ENCODE data around the gene PPARD.

DNA sequence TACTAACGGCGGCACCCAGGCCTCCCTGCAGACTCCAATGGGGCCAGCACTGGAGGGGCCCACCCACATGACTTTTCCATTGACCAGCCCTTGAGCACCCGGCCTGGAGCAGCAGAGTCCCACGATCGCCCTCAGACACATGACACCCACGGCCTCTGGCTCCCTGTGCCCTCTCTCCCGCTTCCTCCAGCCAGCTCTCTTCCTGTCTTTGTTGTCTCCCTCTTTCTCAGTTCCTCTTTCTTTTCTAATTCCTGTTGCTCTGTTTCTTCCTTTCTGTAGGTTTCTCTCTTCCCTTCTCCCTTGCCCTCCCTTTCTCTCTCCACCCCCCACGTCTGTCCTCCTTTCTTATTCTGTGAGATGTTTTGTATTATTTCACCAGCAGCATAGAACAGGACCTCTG, 83.7 kb downstream of the PPARD start:
- TF ChIP-seq, protein P1, sequence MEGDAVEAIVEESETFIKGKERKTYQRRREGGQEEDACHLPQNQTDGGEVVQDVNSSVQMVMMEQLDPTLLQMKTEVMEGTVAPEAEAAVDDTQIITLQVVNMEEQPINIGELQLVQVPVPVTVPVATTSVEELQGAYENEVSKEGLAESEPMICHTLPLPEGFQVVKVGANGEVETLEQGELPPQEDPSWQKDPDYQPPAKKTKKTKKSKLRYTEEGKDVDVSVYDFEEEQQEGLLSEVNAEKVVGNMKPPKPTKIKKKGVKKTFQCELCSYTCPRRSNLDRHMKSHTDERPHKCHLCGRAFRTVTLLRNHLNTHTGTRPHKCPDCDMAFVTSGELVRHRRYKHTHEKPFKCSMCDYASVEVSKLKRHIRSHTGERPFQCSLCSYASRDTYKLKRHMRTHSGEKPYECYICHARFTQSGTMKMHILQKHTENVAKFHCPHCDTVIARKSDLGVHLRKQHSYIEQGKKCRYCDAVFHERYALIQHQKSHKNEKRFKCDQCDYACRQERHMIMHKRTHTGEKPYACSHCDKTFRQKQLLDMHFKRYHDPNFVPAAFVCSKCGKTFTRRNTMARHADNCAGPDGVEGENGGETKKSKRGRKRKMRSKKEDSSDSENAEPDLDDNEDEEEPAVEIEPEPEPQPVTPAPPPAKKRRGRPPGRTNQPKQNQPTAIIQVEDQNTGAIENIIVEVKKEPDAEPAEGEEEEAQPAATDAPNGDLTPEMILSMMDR (IDR thresholded peaks at IDR 0.05): no peak
- TF ChIP-seq EZH2 (IDR thresholded peaks at IDR 0.05): no peak
- no peak for TF ChIP-seq EZH2phosphoT487 (IDR thresholded peaks at IDR 0.05)
